Left lobe of liver (tissue), 2 donors: ENCODE results near the gene ZBTB46. TPM values are rescaled to one million over a fixed set of nuclear protein-coding genes. Genes with fewer than 3 reads are reported as not detected.
A peak's percentile ranks its signal among the peaks of the same experiment; 100 is the strongest.
"Not testable (repeated sequence)": the region's sequence is repeated elsewhere in the genome, so short reads cannot be mapped to it uniquely, and the experiment has no call there.

ENCODE experiments used
- ATAC-seq: fragments of 200-7000 bp; cut with Tn5 transposase; one replicate; pipeline ENCODE4 v1.9.1; 2020; ENCODE audit warnings: mild to moderate bottlenecking, moderate library complexity
- DNase-seq: peaks from one replicate; pipeline ENCODE4 v3.0.0-alpha.2; 2020; ENCODE audit warnings: low spot score
- total RNA-seq: library from RNA; stranded (reverse); gene quantifications from one replicate; pipeline ENCODE4 v1.2.1, GENCODE V29; 2021
- donor health status: DM: no; HTN: no; CAD: no; lungs with moderate emphysema.
- donor health status: DM: no; HTN: yes; CAD: no.

ZBTB46 gene
- total RNA-seq = 4.7 TPM

DNA sequence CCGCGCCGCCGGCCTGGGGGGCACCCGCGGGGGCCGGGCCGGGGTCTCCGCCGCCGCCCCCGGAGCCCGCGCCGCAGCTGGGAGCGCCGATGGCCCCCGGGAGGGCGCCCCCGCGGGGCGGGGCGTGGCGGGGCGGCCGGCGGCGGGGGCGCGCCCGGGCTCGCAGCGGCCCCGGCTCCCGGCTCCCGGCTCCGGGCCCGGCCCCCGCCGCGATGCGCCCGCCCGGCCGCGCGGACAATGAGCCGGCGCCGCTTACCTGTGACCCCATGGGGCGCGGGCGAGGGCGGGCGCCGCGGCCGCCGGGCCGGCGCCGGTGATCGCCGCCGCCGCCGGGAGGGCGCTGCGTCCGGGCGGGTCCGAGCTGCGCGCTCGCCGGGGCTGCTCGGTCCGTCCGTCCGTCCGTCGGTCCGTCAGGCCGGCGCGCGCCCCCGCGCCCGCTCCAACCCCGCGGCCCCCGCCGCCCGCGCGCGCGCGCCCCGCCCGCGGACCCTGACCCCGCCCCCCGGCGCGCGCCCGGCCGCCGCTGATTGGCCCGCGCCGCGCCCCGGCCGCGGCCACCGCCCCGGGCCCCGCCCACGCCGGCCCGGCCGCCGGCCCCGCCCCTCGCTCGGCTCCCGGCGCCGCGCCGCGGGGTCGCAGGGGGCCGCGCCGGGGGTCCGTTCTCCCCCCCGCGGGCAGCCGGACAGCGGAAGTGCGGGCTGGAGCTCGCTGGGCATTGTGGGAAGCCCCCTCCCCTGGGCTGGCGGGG, at the start of gene ZBTB46:
Gene ZBTB46 (minus strand): TSS at position 424 of the 748 bp plus-strand sequence. CDS start 40,507 bp downstream, outside the sequence.
- peak; percentile 75 for ATAC-seq

GRCh38 chr20:63878899-63879663, 48.0 kb upstream of the ZBTB46 start:
- no peak for ATAC-seq

More for the DNA sequence above, at the start of gene ZBTB46:
- peak; percentile 67 for DNase-seq

DNA sequence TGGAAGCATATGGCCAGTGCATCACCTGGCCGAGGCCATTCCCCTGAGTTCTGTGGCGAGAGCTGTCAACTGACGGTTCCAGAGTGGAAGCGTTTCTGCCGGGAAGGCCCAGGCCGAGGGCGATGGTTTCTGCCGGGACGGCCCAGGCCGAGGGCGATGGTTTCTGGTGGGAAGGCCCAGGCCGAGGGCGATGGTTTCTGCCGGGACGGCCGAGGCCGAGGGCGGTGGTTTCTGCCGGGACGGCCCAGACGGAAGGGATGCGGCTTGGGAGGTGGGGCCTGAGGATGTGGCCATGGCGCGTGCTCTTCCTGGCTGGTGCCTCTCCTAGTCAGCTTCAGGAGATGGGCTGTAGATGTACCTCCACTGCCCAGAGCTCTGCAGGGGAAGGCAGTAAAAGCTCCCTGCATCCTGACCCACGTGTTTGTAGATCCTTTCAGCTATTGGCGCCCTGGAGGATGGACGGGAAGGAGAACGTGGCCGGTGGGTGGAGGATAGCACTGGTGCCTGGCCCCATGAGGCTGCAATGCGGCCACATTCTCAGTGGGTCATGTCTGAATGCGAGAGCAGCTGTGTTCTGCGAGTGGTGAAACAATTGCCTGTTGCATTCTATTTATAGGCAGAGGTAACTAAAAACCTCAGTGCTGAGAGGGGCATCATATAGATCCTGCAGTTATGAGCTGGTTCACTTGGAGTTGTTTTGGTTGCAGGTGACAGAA, 46.8 kb upstream of the ZBTB46 start:
- no peak for DNase-seq
- ATAC-seq = peak; percentile 39

More at GRCh38 chr20:63878899-63879663, 48.0 kb upstream of the ZBTB46 start:
- DNase-seq = no peak

GRCh38 chr20:63876489-63877036, 45.5 kb upstream of the ZBTB46 start:
- ATAC-seq = no peak
- no peak for DNase-seq

DNA sequence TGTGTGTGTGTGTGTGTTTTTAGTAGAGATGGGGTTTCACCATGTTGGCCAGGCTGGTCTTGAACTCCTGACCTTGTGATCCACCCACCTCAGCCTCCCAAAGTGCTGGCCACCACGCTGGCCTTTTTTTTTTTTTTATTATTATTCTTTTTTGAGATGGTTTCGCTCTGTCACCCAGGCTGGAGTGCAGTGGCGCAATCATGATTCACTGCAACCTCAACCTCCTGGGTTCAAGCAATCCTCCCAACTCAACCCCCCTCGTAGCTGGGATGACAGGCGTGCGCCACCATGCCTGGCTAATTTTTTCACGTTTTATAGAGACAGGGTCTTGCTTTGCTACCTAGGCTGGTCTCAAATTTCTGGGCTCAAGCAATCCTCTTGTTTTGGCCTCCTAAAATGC, 43.2 kb upstream of the ZBTB46 start:
- DNase-seq = not testable (repeated sequence)

GRCh38 chr20:63873477-63873971, 42.5 kb upstream of the ZBTB46 start:
- peak; percentile 77 for ATAC-seq

More for the DNA sequence above, 43.2 kb upstream of the ZBTB46 start:
- ATAC-seq = not testable (repeated sequence)

GRCh38 chr20:63868264-63868663, 37.2 kb upstream of the ZBTB46 start:
- DNase-seq (no peak), ATAC-seq (no peak)

More at GRCh38 chr20:63873477-63873971, 42.5 kb upstream of the ZBTB46 start:
- no peak for DNase-seq

GRCh38 chr20:63867042-63867441, 36.0 kb upstream of the ZBTB46 start:
- ATAC-seq, DNase-seq: not testable (repeated sequence)

DNA sequence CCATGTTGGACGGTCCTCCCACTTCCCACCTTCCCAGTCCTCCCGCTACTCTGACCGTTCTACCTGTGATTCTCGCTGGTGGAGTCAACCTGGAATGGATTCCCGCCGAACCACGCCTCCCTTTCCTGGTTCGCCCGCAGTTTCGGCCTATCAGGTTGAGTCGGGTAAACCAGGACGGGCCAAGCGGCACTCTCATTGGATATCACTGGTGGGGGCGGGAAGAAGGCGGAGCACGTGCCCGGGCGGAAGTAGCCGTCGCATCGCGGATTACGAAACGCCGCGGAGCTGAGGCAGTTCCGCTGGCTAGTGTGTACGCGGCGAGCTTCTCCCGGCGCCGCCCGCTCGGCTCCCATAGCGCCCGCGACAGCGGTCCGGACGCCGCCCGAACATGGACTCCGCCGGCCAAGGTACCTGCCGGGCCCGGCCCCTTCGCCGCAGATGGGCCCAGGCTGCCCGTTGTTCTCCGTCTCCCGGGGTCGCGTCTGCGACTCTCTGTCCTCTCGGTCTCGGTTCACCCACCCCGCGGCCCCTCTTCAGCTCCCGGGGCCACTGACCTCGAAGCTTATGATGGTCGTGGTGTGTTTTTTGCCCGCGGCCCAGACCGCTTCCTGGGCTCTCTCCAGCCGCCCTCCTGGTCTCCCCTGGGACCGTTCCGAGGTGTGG, 34.0 kb upstream of the ZBTB46 start, which contains the start of gene TPD52L2:
Gene TPD52L2 (plus strand): TSS at position 293 of the 663 bp plus-strand sequence. CDS start 96 bp downstream, at position 389.
- ATAC-seq (peak; percentile 87), DNase-seq (peak; percentile 100)

- ATAC-seq (no peak), DNase-seq (no peak)
Observed at GRCh38 chr20:63864545-63864977, 33.5 kb upstream of the ZBTB46 start.

DNA sequence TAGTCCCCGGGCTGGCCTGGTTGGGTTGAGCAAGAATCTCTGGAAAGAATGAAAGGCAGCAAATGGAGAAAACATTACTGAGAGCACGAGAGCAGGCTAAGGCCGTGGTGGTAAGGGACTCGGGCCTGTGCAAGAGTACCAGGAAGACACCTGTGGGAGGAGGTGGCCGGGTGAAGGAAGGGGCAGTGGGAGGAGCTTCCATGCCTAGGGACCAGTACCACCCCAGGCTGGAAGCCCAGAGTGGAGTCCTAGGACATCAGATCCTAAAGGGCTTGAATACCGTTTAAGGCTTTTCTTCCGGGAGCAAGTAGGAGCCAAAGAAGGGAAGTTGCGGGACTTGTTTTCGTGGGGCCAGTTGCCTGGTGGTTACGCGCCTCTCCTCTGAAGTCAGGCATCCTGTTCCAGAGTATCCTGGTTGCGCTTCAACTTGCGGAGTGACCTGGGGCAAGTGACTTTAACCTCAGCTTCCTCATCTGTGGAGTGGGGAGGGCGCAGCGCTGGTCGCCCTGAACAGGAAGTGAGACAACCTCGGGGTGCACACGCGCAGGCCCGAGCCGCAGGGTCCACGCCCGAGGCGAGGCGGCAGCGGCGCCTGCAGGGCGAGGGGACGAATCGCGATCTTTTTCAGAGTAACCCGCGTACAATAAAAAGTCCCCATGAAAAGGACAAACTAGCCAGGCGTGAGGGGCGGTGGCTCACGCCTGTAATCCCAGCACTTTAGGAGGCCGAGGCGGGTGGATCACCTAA, 32.9 kb upstream of the ZBTB46 start:
- ATAC-seq = peak; percentile 76
- peak; percentile 88 for DNase-seq

- DNase-seq = no peak
- ATAC-seq = no peak
Observed at GRCh38 chr20:63863021-63863797, 32.1 kb upstream of the ZBTB46 start.

- ATAC-seq = no peak
- no peak for DNase-seq
Observed at GRCh38 chr20:63861981-63862901, 31.2 kb upstream of the ZBTB46 start.

- no peak for DNase-seq
Observed at GRCh38 chr20:63861365-63861934, 30.4 kb upstream of the ZBTB46 start, which contains the start of gene ABHD16B. Gene ABHD16B (plus strand): TSS chr20:63861498. CDS start chr20:63861541, 43 bp downstream.

GRCh38 chr20:63860325-63861051, 29.4 kb upstream of the ZBTB46 start:
- no peak for ATAC-seq
- no peak for DNase-seq

More at GRCh38 chr20:63861365-63861934, 30.4 kb upstream of the ZBTB46 start, which contains the start of gene ABHD16B:
- ATAC-seq = no peak

GRCh38 chr20:63859166-63859699, 28.2 kb upstream of the ZBTB46 start:
- ATAC-seq = no peak
- DNase-seq = no peak
